GM12878 (cell line): ENCODE data around the gene BTBD7.

ENCODE experiments used
- BRCA1 ChIP-seq: IDR thresholded peaks from 2 replicates; pipeline ENCODE4 v1.6.1; 2011; ENCODE audit warnings: low read depth, low read length, improper control_type of control experiment
- CREB1 ChIP-seq: IDR thresholded peaks from 2 replicates; pipeline ENCODE4 v1.6.1; 2012; ENCODE audit warnings: low read depth, mild to moderate bottlenecking, inconsistent platforms
- CTCF ChIP-seq, 3 experiments: IDR thresholded peaks in 2 of 3; conservative IDR thresholded peaks in 1 of 3; 2 replicates each; pipeline ENCODE4 v1.5.1; 2011; ENCODE audit warnings: low read depth in 3 of 3, low read length in 3 of 3, mild to moderate bottlenecking in 3 of 3, control low read depth in 2 of 3, moderate library complexity in 2 of 3, inconsistent platforms in 1 of 3, mixed read lengths in 1 of 3; ENCODE audit not compliant: control insufficient read depth in 2 of 3, insufficient read depth in 1 of 3; ENCODE audit errors: extremely low read depth in 1 of 3
- EP300 ChIP-seq, 2 experiments: fragments of 150-350 bp in 1 of 2; IDR thresholded peaks; 2 replicates each; pipeline ENCODE4 v1.6.1; 2011 to 2012; ENCODE audit warnings: low read depth in 2 of 2, low read length in 2 of 2, borderline replicate concordance in 1 of 2, improper control_type of control experiment in 1 of 2, inconsistent platforms in 1 of 2; ENCODE audit not compliant: control insufficient read depth in 1 of 2
- EZH2 ChIP-seq: IDR thresholded peaks from 2 replicates; pipeline ENCODE4 v1.6.1; 2012; ENCODE audit warnings: low read depth, mild to moderate bottlenecking, control low read depth, inconsistent platforms, low read length, borderline replicate concordance; ENCODE audit not compliant: control insufficient read depth
- GATAD2B ChIP-seq: fragments of 450-650 bp; conservative IDR thresholded peaks from 2 replicates; pipeline ENCODE4 v1.6.1; 2017; ENCODE audit warnings: low read depth, mild to moderate bottlenecking, moderate library complexity
- HDAC2 ChIP-seq: fragments of 200-600 bp; sonication (generic); IDR thresholded peaks from 2 replicates; pipeline ENCODE4 v1.6.1; 2017
- IRF3 ChIP-seq: fragments of 450-650 bp; IDR thresholded peaks from 2 replicates; pipeline ENCODE4 v1.6.1; 2014; ENCODE audit warnings: mild to moderate bottlenecking
- MTA2 ChIP-seq: fragments of 450-650 bp; IDR thresholded peaks from 2 replicates; pipeline ENCODE4 v1.6.1; 2016; ENCODE audit warnings: low read depth, mild to moderate bottlenecking, moderate library complexity
- NBN ChIP-seq: fragments of 450-650 bp; IDR thresholded peaks from 2 replicates; pipeline ENCODE4 v1.6.1; 2016
- POLR2AphosphoS5 ChIP-seq: IDR thresholded peaks from 2 replicates; pipeline ENCODE4 v1.6.1; 2011; ENCODE audit warnings: mild to moderate bottlenecking, low read length, inconsistent platforms
- SP1 ChIP-seq: IDR thresholded peaks from one replicate; pipeline ENCODE4 v1.6.1; 2011; ENCODE audit warnings: low read depth, low read length
- USF1 ChIP-seq: IDR thresholded peaks from 2 replicates; pipeline ENCODE4 v1.6.1; 2011; ENCODE audit warnings: borderline replicate concordance, low read depth, mild to moderate bottlenecking, moderate library complexity, mixed read lengths, low read length; ENCODE audit not compliant: insufficient read depth; ENCODE audit errors: extremely low read length
- YY1 ChIP-seq: IDR thresholded peaks from 2 replicates; pipeline ENCODE4 v1.6.1; 2011; ENCODE audit warnings: low read depth, mild to moderate bottlenecking, low read length

GRCh38 chr14:93308686-93309345, 24.0 kb downstream of the BTBD7 start:
- TF ChIP-seq CTCF (IDR thresholded peaks at IDR 0.05 in 2 of 3, conservative IDR thresholded peaks at IDR 0.05 in 1 of 3; ENCODE audit: control insufficient read depth in 2 of 3, extremely low read depth in 1 of 3, insufficient read depth in 1 of 3, low read depth in 3 of 3, low read length in 3 of 3) (no peak), USF1 (no peak), POLR2AphosphoS5 (no peak), NBN (no peak), SP1 (no peak), BRCA1 (no peak), YY1 (no peak), CREB1 (no peak), GATAD2B (no peak), EP300 (IDR thresholded peaks at IDR 0.05; ENCODE audit: borderline replicate concordance in 1 of 2, control insufficient read depth in 1 of 2, low read depth in 2 of 2, low read length in 2 of 2) (no peak), EZH2 (no peak), IRF3 (no peak), HDAC2 (no peak), MTA2 (no peak)
